Breast epithelium (tissue), 3 donors: ENCODE data around the gene FHOD3.

Experiments used
- POLR2A ChIP-seq: fragments of 450-650 bp; IDR thresholded peaks from one replicate; pipeline ENCODE4 v1.6.1; 2016; ENCODE audit warnings: antibody characterized with exemption, mild to moderate bottlenecking, moderate library complexity
- POLR2AphosphoS5 ChIP-seq, 3 donors: sonication (generic); formaldehyde crosslinking; IDR thresholded peaks; one replicate each; pipeline ENCODE4 v1.6.1; 2017; ENCODE audit warnings: antibody characterized with exemption in 3 of 3

- TF ChIP-seq POLR2A (no peak), POLR2AphosphoS5 (IDR thresholded peaks at IDR 0.05) (no peak)
These were observed 512.3 kb downstream of the FHOD3 start for GRCh38 chr18:36809590-36810381.
